HG02885 (cell line): ENCODE measurements around the gene VENTX.

Source experiments
- ATAC-seq: cut with Tn5 transposase; IDR thresholded peaks from one replicate; pipeline ENCODE4 v1.9.1; 2021; ENCODE audit warnings: mild to moderate bottlenecking; ENCODE audit not compliant: unreplicated experiment, poor library complexity

VENTX gene, protein sequence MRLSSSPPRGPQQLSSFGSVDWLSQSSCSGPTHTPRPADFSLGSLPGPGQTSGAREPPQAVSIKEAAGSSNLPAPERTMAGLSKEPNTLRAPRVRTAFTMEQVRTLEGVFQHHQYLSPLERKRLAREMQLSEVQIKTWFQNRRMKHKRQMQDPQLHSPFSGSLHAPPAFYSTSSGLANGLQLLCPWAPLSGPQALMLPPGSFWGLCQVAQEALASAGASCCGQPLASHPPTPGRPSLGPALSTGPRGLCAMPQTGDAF

GRCh38 chr10:133237588-133238465 is at the start of gene VENTX:
TSS of gene VENTX (plus strand) at chr10:133237855. CDS start at chr10:133237915, 60 bp downstream.
- ATAC-seq: no peak

DNA sequence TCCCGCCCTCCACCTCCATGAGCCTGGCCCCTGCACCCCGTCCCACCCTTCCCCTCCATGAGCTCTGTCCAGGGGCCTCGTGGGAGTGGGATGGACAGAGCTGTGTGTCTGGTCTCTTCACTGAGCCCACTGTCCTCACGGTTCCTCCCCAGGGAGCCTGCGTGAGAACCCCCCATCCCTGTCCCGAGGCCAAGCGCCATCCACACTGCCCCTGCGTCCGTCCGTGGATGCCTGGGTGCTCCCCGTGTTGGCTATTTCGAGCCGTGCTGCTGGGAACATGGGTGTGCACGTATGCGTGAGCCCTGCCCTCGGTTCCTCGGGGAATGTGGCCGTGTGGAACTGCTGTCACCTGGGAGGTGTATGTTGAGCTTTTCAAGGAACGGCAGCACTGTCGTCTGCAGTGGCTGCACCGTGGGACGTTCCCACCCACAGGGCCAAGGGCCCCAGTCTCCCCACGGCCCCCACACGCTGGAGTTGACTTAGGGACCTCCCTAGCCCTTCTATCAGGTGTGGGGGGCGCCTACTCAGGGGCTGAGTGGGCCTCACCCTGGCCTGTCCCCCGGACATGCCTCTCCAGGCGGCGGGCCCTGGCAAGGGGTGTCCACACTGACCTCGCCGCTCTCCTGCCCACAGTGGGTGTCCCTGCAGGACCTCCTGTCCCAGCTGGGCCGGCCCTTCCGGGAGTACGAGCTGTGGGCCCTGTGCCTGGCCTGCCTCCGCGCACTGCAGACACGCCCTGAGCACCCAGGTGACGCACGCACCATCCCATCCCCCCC is 49.6 kb upstream of the VENTX start:
- no peak for ATAC-seq

DNA sequence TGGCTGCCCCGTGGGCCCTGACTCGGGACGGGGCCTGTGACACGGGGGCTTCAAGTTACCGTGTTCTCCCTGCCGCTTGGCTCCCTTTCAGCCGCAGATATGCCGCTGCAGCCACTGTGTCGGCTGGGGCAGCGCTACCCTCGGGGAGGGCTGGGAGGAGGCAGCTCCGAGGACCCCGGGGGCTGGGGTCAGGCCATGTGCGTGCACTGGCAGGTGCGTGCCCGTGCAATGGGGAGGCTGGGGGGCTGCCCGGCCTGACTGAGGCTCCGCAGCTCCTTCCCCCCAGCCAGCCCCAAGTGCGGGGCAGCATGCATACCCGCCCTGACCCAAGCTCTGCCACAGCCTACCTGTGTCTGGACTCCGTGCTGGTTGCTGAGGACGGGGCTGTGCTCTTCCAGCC is 48.4 kb upstream of the VENTX start:
- no peak for ATAC-seq

- no peak for ATAC-seq
These were observed 47.9 kb upstream of the VENTX start for GRCh38 chr10:133189726-133190125.

DNA sequence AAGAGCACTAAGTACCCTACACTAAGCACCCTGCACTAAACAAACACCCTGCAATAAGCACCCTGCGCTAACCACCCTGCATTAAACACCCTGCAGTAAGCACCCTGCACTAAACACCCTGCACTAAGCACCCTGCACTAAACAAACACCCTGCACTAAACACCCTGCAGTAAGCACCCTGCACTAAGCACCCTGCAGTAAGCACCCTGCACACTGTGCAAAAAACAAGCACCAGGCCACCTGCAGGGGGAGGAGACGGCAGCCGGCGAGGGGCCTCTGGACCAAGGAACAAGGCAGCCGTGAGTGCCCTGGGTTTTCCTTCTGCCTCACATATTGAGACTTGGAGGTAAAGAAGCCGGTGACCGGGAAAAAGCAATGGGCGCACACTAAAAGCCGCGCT is 47.4 kb upstream of the VENTX start:
- ATAC-seq: no peak

DNA sequence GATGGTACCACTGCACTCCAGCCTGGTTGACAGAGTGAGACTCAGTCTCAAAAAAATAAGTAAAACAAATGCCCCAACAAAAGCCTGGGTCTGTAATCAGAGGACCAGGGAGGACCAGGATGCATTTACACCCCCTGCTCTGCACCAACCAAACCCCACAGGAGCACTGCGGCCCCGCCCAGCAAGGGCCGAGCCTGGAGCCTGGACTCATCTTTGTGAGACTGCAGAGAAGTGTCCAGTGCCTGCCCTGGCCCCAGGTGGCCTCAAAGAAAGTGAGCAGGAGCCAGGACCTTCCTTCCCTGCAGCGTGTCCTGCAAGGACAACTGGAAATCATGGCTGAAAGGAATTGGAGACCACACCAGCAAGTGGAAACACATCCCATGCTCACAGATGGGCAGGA is 46.0 kb upstream of the VENTX start:
- ATAC-seq: no peak

GRCh38 chr10:133194151-133194550 is 43.5 kb upstream of the VENTX start:
- no peak for ATAC-seq

DNA sequence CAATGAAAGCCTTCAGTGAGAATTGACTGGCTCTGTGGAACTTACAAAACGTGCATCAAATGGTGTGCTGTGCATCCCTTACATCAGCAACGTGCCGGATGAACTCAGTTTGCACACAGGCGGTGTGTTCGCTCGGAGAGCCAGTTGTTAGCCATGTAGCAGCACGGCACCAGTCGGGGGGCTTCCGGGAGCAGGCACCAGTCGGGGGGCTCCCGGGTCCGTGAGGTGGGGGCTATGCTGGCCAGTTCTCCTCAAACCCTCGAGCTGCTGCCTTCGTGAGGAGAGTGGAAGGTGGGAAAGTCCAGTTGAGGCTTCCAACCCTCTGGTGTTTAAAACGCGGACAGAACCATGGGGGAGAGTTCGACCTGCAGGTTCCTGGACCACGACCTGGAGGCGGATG is 42.6 kb upstream of the VENTX start:
- ATAC-seq: no peak

DNA sequence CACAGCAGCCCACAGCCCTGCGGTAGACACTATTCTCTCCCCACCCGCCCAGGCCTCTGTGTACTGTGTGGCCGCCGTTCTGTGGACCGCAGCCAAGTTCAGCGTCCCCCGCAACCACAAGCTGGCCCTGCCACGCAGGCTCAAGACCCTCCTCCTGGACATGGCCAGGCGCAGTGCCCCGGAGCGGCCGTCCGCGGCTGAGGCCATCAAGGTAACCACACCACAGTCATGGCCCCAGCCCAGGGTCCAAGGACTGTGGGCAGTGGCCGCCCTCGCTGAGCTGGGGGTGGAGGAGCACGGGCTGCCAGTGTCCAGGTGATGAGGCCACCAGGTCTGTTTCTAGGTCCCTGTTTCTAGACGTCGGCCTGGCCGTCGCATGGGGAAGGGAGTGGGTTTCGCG is 42.0 kb upstream of the VENTX start:
- ATAC-seq: no peak

- no peak for ATAC-seq
These were observed 41.3 kb upstream of the VENTX start for GRCh38 chr10:133196221-133196915.

GRCh38 chr10:133196936-133197758 is 40.5 kb upstream of the VENTX start:
- ATAC-seq: no peak

GRCh38 chr10:133197786-133198185 is 39.9 kb upstream of the VENTX start:
- no peak for ATAC-seq

- no peak for ATAC-seq
These were observed 39.4 kb upstream of the VENTX start for GRCh38 chr10:133198206-133198605.

GRCh38 chr10:133198621-133199487 is 38.8 kb upstream of the VENTX start:
- no peak for ATAC-seq

GRCh38 chr10:133199488-133199885 is 38.2 kb upstream of the VENTX start:
- ATAC-seq: no peak

DNA sequence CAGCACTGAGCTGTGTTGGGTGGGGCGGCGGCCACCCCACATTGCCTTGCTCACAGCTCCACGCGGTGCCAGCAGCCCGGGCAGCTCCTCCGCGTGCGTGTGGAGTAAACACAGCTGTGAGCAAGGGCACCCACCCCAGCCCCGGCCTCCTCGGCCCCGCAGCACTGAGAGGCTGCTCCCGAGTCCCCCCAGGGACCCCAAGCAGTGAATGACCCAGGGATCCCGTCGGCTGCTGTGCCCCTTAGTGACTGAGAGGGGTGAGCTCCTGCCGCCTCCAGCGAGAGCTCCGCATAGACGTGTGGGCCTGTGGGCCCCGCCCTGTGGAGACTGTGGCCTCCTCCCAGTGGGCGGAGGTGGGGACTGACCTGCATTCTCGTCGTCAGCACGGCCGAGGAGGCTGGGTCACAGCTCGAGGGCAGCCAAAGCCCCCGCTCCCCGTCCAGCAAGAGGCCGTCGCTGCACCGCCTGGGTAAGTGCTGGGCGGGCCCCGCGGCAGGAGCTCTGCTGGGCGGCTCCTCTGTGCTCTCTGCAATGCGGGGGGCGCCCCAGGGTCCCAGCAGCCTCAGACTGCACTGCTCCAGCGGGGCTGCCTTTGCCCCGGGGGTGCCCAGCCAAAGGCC is 37.6 kb upstream of the VENTX start:
- ATAC-seq: no peak

- ATAC-seq: no peak
These were observed 37.0 kb upstream of the VENTX start for GRCh38 chr10:133200621-133201031.
